SH-SY5Y (cell line): ENCODE measurements around the gene PRELID1.

Experiments used
- GATA2 ChIP-seq: IDR thresholded peaks from 2 replicates; pipeline ENCODE4 v1.6.1; 2011; ENCODE audit warnings: mild to moderate bottlenecking, low read depth, low read length
- GATA3 ChIP-seq: IDR thresholded peaks from 2 replicates; pipeline ENCODE4 v1.6.1; 2011; ENCODE audit warnings: low read depth, mild to moderate bottlenecking, low read length, moderate library complexity

DNA sequence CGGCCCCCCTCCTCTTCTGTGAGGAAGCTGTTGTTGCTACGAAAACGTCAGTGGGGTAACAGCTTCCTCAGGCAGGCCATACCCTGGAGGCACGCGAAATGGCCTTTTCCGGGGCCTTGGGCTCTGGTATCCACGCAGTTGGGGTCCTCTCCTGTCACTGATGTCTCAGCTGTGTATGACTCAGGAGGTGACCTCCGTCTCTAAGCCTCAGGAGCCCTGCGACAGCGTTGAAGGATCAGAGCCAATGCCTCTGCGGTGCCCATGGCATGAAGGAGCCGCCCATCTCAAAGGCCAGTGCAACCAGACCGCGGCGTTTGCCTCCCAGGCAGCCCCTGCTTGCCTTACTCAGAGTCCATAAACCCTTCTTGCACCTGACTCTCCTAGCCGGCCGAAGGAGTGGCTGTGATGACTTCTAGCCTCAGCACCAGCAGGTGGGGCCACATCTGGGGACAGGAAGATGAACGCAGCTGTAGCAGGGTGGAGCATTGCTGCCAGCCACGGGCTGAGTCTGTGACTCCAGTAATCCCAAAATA, 9.1 kb downstream of the PRELID1 start:
- no peak for TF ChIP-seq GATA2
- no peak for TF ChIP-seq GATA3
